Heart left ventricle (tissue), 13 donors: ENCODE results near the gene MYO15A.

Source experiments
- POLR2A ChIP-seq, 2 donors: fragments of 450-650 bp; IDR thresholded peaks; one replicate each; pipeline ENCODE4 v1.6.1; 2017; ENCODE audit warnings: antibody characterized with exemption in 2 of 2, mild to moderate bottlenecking in 2 of 2, moderate library complexity in 2 of 2
- TF ChIP-seq, protein P1 (sequence below), 12 donors: fragments of 200-600 bp; sonication (generic) in 4 of 12; IDR thresholded peaks; one replicate each; pipeline versions ENCODE4 v1.5.0 to v1.8.0; 2018 to 2022; ENCODE audit warnings: antibody characterized with exemption in 12 of 12, mild to moderate bottlenecking in 5 of 12
- donor health status: ischemic (EF 13 %, LVEDD 7.1; RV severe dilation, severe dysfunction).
- donor health status: DM: no; HTN: yes; CAD: no.
- donor health status: DM: no; HTN: no; CAD: no.
- donor health status: ischemic (EF 25% LVEDD 6.9; RV normal size, moderate dysfunction).
- donor health status: ischemic (EF 25% LVEDD 5.7; RV mildly dilated, moderate dysfunction).
- donor health status: ischemic (EF 35%, LVEDD 5.7; RV mildly dilated, moderate dysfunction).
- donor health status: nonischemic (EF 11% LVEDD 7.7; RV severe dilation, severe dysfunction).
- donor health status: DM: yes; HTN: yes; CAD: no.
- donor health status: PGD.
- donor health status: ischemic (EF 29% LVEDD 5.4; RV normal size, mild dysfunction).
- donor health status: nonischemic (EF 23%, LVEDD 6.1; RV moderate dilation, normal function).

DNA sequence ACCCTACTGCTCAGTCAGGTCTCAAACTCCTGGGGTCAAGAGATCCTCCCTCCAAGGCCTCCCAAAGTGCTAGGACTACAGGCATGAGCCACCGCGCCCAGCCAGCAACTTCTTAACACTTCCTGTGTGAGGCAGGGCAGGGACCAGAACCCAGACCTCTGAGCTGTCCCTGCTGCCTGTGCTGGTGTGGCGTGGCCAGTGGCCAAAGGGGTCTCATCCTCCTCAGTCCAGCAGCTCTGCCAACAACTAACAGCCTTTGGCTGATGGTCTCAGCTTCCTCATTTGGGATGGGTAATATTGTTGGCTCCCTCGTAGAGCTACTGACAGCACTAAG lies 115.5 kb downstream of the MYO15A start:
- TF ChIP-seq, protein P1, sequence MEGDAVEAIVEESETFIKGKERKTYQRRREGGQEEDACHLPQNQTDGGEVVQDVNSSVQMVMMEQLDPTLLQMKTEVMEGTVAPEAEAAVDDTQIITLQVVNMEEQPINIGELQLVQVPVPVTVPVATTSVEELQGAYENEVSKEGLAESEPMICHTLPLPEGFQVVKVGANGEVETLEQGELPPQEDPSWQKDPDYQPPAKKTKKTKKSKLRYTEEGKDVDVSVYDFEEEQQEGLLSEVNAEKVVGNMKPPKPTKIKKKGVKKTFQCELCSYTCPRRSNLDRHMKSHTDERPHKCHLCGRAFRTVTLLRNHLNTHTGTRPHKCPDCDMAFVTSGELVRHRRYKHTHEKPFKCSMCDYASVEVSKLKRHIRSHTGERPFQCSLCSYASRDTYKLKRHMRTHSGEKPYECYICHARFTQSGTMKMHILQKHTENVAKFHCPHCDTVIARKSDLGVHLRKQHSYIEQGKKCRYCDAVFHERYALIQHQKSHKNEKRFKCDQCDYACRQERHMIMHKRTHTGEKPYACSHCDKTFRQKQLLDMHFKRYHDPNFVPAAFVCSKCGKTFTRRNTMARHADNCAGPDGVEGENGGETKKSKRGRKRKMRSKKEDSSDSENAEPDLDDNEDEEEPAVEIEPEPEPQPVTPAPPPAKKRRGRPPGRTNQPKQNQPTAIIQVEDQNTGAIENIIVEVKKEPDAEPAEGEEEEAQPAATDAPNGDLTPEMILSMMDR (IDR thresholded peaks at IDR 0.05): no peak
- TF ChIP-seq POLR2A (IDR thresholded peaks at IDR 0.05): no peak
